K562 (cell line): Measurements from ENCODE around the gene DOCK3. TPM values are rescaled to one million over a fixed set of nuclear protein-coding genes. Genes with fewer than 3 reads are reported as not detected.
"Not testable (repeated sequence)": the region's sequence is repeated elsewhere in the genome, so short reads cannot be mapped to it uniquely, and the experiment has no call there.

ENCODE experiments used
- ATAC-seq: fragments of 200-7000 bp; cut with Tn5 transposase; 3 replicates; pipeline ENCODE4 v1.9.1; 2020; ENCODE audit warnings: moderate library complexity
- BruUV-seq: library from RNA; stranded (reverse); fragments of 400-500 nt; replicated peaks from 2 replicates; lab custom pipeline; 2021; lab: Mats Ljungman, UMichigan
- CTCF ChIA-PET: fragments of 300-600 bp; formaldehyde crosslinking; extraction: SDS; loops from one replicate; lab custom pipeline; 2021; ENCODE audit warnings: low intra/inter-chr PET ratio; lab: Yijun Ruan, JAX
- POLR2A ChIA-PET: fragments of 300-600, 350-650 bp; sonication (Branson Sonifier 250); formaldehyde crosslinking; extraction: SDS; loops from one replicate; lab custom pipeline; 2021; ENCODE audit warnings: antibody characterized with exemption, inconsistent platforms; lab: Yijun Ruan, JAX
- DNase-seq, 4 experiments: peaks; one replicate each; pipeline versions ENCODE4 v3.0.0 to v3.0.0-alpha.2; 2011 to 2018; ENCODE audit warnings: low spot score in 3 of 4, mixed read lengths in 3 of 4; ENCODE audit errors: extremely low read depth in 1 of 4
- FAIRE-seq: peaks from 2 replicates; lab custom pipeline; 2011; peaks lifted over from hg19 to GRCh38; lab: Jason Lieb, UNC
- H2AFZ ChIP-seq: 2 replicates; pipeline ENCODE4 v1.6.0; 2011; ENCODE audit warnings: low read depth, low read length, control low read depth, inconsistent platforms
- H3K27ac ChIP-seq: fragments of 200-600 bp; 3 replicates; pipeline ENCODE4 v1.8.0; 2011; ENCODE audit warnings: low read depth, mild to moderate bottlenecking, control low read depth, inconsistent platforms, low read length, moderate library complexity, mixed read lengths; ENCODE audit errors: extremely low read depth
- H3K27me3 ChIP-seq, 2 experiments: fragments of 300-600 bp in 1 of 2; 2 replicates in 1 of 2; 3 replicates in 1 of 2; pipeline versions ENCODE4 v1.6.0 to v1.8.0; 2011; ENCODE audit warnings: inconsistent platforms in 2 of 2, low read length in 2 of 2, mild to moderate bottlenecking in 1 of 2, mixed read lengths in 1 of 2, moderate library complexity in 1 of 2; ENCODE audit not compliant: control insufficient read depth in 2 of 2, insufficient read depth in 2 of 2
- H3K36me3 ChIP-seq: fragments of 300-600 bp; 3 replicates; pipeline ENCODE4 v1.8.0; 2011; ENCODE audit warnings: mild to moderate bottlenecking, low read length, inconsistent platforms; ENCODE audit not compliant: control insufficient read depth, insufficient read depth
- H3K4me1 ChIP-seq, 2 experiments: fragments of 200-600 bp in 1 of 2; replicated peaks in 1 of 2; 2 replicates in 1 of 2; 3 replicates in 1 of 2; pipeline versions ENCODE4 v1.5.1 to v1.8.0; 2011; ENCODE audit warnings: inconsistent platforms in 2 of 2, low read length in 2 of 2, mild to moderate bottlenecking in 1 of 2, mixed read lengths in 1 of 2, moderate library complexity in 1 of 2; ENCODE audit not compliant: control insufficient read depth in 2 of 2, insufficient read depth in 2 of 2
- H3K4me2 ChIP-seq: 2 replicates; pipeline ENCODE4 v1.6.1; 2011; ENCODE audit warnings: low read length, control low read depth, inconsistent platforms, mixed read lengths; ENCODE audit not compliant: insufficient read depth
- H3K4me3 ChIP-seq: fragments of 200-600 bp; sonication (generic), shearing (Covaris generic); 2 replicates; pipeline ENCODE4 v1.5.1; 2016; ENCODE audit warnings: control low read depth, inconsistent platforms
- H3K79me2 ChIP-seq: fragments of 200-600 bp; 3 replicates; pipeline ENCODE4 v1.8.0; 2011; ENCODE audit warnings: low read length, inconsistent platforms; ENCODE audit not compliant: control insufficient read depth, insufficient read depth
- H3K9ac ChIP-seq, 2 experiments: 2 replicates each; pipeline versions ENCODE4 v1.6.0 to v1.6.1; 2011; ENCODE audit warnings: low read depth in 2 of 2, low read length in 2 of 2, control low read depth in 1 of 2, inconsistent platforms in 1 of 2, mild to moderate bottlenecking in 1 of 2, mixed read lengths in 1 of 2; ENCODE audit not compliant: insufficient read depth in 1 of 2
- H3K9me1 ChIP-seq: one replicate; pipeline ENCODE4 v1.6.0; 2011; ENCODE audit warnings: inconsistent platforms, mild to moderate bottlenecking, low read length, moderate library complexity; ENCODE audit not compliant: control insufficient read depth, insufficient read depth
- H3K9me3 ChIP-seq: replicated peaks from 2 replicates; pipeline ENCODE4 v1.5.1; 2011; ENCODE audit warnings: low read depth, low read length, inconsistent platforms; ENCODE audit not compliant: control insufficient read depth, insufficient read depth
- H4K20me1 ChIP-seq: replicated peaks from 2 replicates; pipeline ENCODE4 v1.6.1; 2011; ENCODE audit warnings: low read length, inconsistent platforms, mixed read lengths; ENCODE audit not compliant: control insufficient read depth, insufficient read depth
- ATF4 ChIP-seq: fragments of 450-650 bp; formaldehyde crosslinking; IDR thresholded peaks from 2 replicates; pipeline ENCODE4 v1.4.0; 2022; ENCODE audit warnings: mild to moderate bottlenecking, moderate library complexity
- JUND ChIP-seq, 2 experiments: IDR thresholded peaks; 2 replicates in 1 of 2; 3 replicates in 1 of 2; pipeline ENCODE4 v1.6.1; 2011; ENCODE audit warnings: borderline replicate concordance in 2 of 2, low read depth in 2 of 2, low read length in 2 of 2, improper control_type of control experiment in 1 of 2, missing biosample characterization in 1 of 2, missing genetic modification characterization in 1 of 2, missing genetic modification reagents in 1 of 2
- PHB2 ChIP-seq: fragments of 450-650 bp; IDR thresholded peaks from 2 replicates; pipeline ENCODE4 v1.6.1; 2017; ENCODE audit warnings: low read depth
- RCOR1 ChIP-seq, 2 experiments: IDR thresholded peaks; 2 replicates each; pipeline ENCODE4 v1.6.1; 2012; ENCODE audit warnings: low read depth in 2 of 2, low read length in 2 of 2, borderline replicate concordance in 1 of 2, improper control_type of control experiment in 1 of 2
- SNAPC5 ChIP-seq: fragments of 250-450 bp; sonication (Bioruptor Pico); IDR thresholded peaks from 2 replicates; pipeline ENCODE4 v1.8.0; 2021; ENCODE audit warnings: moderate library complexity, mild to moderate bottlenecking, inconsistent platforms
- SNRNP70 ChIP-seq: fragments of 200-400 bp; formaldehyde crosslinking; optimal IDR thresholded peaks from 2 replicates; pipeline ENCODE3; 2017; ENCODE audit warnings: low read depth, low read length
- TGIF2 ChIP-seq: sonication (generic); formaldehyde crosslinking; IDR thresholded peaks from 2 replicates; pipeline ENCODE4 v1.8.1; 2022; ENCODE audit warnings: mild to moderate bottlenecking, missing genetic modification reagents, moderate library complexity
- WGBS: fragments of 100-300 bp; shearing (Covaris generic); methylation state at CpG from one replicate; pipeline ENCODE4 v1.1.6; 2016; ENCODE audit warnings: low coverage, mixed read lengths; ENCODE audit not compliant: insufficient coverage; ENCODE audit errors: missing lambda C conversion rate; 5-methylcytosine and 5-hydroxymethylcytosine counted together
- in situ Hi-C: fragments of 300-500 bp; cut with MboI; formaldehyde crosslinking; loops from 4 replicates; pipeline ENCODE4 v1.15.0; 2018; ENCODE audit warnings: inconsistent platforms, mixed read lengths
- intact Hi-C: fragments of 100-400 bp; cut with micrococcal nuclease; formaldehyde crosslinking; loops from 2 replicates; pipeline ENCODE4 v1.14.2; 2022
- polyA plus RNA-seq, 8 experiments: library from polyadenylated mRNA; depleted of rRNA in 4 of 8; stranded (reverse) in 5 of 8; unstranded in 3 of 8; fragments of >200 nt; fragmentation: Nextera tagmentation in 2 of 8; fragmentation: Illumina TruSeq in 1 of 8; extraction: Ambion mirVana in 2 of 8; extraction: Trizol in 1 of 8; gene quantifications; 2 replicates each; pipeline versions ENCODE4 v1.2.1 to v1.2.3, GENCODE V29; 2011 to 2014; ENCODE audit warnings: inconsistent platforms in 1 of 8, missing spikeins in 1 of 8
- total RNA-seq, 7 experiments: library from RNA; depleted of rRNA in 6 of 7; stranded (reverse); fragments of >200 nt in 6 of 7; fragmentation: Illumina TruSeq in 2 of 7; extraction: Trizol in 2 of 7; gene quantifications; 2 replicates each; pipeline versions ENCODE4 v1.2.1 to v1.2.3, GENCODE V29; 2011 to 2021; ENCODE audit warnings: low replicate concordance in 1 of 7
- TF ChIP-seq, protein P1 (sequence below): fragments of 250-450 bp; sonication (Bioruptor Pico); IDR thresholded peaks from 2 replicates; pipeline ENCODE4 v1.4.0; 2020; ENCODE audit warnings: mild to moderate bottlenecking
- TF ChIP-seq, protein P2 (sequence below): conservative IDR thresholded peaks from 2 replicates; pipeline ENCODE4 v1.6.1; 2011; ENCODE audit warnings: low read depth, mild to moderate bottlenecking, low read length; ENCODE audit not compliant: control insufficient read depth

Gene DOCK3
- total and polyA plus RNA-seq, 9 of the 15 experiments (the other 6 are each of a cell fraction or from before 2014, with no cell fraction given): under 0.01 to 0.03 (median 0.01) TPM; not detected in 4

DNA sequence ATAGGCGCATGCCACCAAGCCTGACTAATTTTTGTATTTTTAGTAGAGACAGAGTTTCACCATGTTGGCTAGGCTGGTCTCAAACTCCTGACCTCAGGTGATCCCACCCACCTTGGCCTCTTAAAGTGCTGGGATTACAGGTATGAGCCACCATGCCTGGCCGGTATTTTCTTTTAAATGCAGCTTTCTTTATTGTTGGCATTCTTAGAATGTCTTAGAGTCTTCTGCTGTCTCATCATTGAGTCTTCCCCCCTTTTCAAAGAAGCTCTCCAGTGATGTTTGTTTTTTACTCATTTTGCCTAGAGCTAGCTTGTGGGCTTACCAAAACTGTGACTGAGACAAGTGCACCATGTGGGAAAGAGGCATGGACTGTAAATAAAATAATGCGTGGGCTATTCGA is 13.9 kb downstream of the DOCK3 start:
- DNase-seq, H2AFZ ChIP-seq, intact Hi-C loops, H3K27me3 ChIP-seq, BruUV-seq, H3K27ac ChIP-seq, H3K4me1 ChIP-seq, H3K9me1 ChIP-seq, in situ Hi-C loops, H3K9ac ChIP-seq, ATAC-seq, POLR2A ChIA-PET, H3K36me3 ChIP-seq, H3K9me3 ChIP-seq, H4K20me1 ChIP-seq, CTCF ChIA-PET, H3K79me2 ChIP-seq, FAIRE-seq, H3K4me2 ChIP-seq, H3K4me3 ChIP-seq: not testable (repeated sequence)
- WGBS: 0% methylated on average over 3 of the region's 4 CpGs

DNA sequence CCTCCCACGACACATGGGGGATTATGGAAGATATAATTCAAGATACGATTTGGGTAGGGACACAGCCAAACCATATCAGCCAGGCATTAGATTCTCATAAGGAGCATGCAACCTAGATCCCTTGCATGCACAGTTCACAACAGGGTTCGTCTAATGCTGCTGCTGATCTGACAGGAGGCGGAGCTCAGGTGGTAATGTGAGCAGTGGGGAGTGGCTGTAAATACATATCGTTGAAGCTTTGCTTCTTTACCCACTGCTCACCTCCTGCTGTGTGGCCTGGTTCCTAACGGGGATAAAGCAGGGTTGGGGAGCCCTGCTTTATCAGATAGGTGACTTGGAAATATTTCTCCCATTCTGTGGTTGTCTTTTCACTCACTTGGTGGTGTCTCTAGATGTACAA is 14.8 kb downstream of the DOCK3 start:
- H3K4me2 ChIP-seq: no peak overlapping the region
- CTCF ChIA-PET: no interaction called here
- no peak overlapping the region for H3K27ac ChIP-seq
- no peaks in the 10 kb centered on the region for H3K79me2 ChIP-seq
- no peaks in the 10 kb centered on the region for H3K4me1 ChIP-seq
- ATAC-seq (peak; percentile 54; the same call in 2 of the 3 replicates), DNase-seq (peak in 1 of 4 experiments; percentile 14), FAIRE-seq (no peak)
- H3K9me3 ChIP-seq: no peaks in the 10 kb centered on the region
- no peaks in the 10 kb centered on the region for H3K9me1 ChIP-seq
- H3K36me3 ChIP-seq: no peaks in the 10 kb centered on the region
- no TSS peak for BruUV-seq
- intact Hi-C loops: no loop called here
- H4K20me1 ChIP-seq: no peaks in the 10 kb centered on the region
- POLR2A ChIA-PET: no interaction called here
- H2AFZ ChIP-seq: no peak overlapping the region
- H3K27me3 ChIP-seq: peaks cover 0 to 3% of the 10 kb centered on the region in 2 experiments; a peak in 2 of 5 replicates
- in situ Hi-C loops: no loop called here
- WGBS: 0% methylated on average over 6 of the region's 6 CpGs
- no peak overlapping the region for H3K4me3 ChIP-seq
- no peak overlapping the region for H3K9ac ChIP-seq
- TF ChIP-seq TGIF2 (CRISPR knock-in tag) (no peak), JUND (IDR thresholded peaks at IDR 0.05; ENCODE audit: borderline replicate concordance, low read depth, low read length) (no peak), JUND (tag; IDR thresholded peaks at IDR 0.05; ENCODE audit: borderline replicate concordance, low read depth, low read length) (no peak), ATF4 (CRISPR knock-in tag) (no peak), PHB2 (no peak), SNAPC5 (CRISPR knock-in tag) (no peak), SNRNP70 (no peak), RCOR1 (IDR thresholded peaks at IDR 0.05; ENCODE audit: borderline replicate concordance in 1 of 2, low read depth in 2 of 2, low read length in 2 of 2) (no peak)
- TF ChIP-seq, protein P1, sequence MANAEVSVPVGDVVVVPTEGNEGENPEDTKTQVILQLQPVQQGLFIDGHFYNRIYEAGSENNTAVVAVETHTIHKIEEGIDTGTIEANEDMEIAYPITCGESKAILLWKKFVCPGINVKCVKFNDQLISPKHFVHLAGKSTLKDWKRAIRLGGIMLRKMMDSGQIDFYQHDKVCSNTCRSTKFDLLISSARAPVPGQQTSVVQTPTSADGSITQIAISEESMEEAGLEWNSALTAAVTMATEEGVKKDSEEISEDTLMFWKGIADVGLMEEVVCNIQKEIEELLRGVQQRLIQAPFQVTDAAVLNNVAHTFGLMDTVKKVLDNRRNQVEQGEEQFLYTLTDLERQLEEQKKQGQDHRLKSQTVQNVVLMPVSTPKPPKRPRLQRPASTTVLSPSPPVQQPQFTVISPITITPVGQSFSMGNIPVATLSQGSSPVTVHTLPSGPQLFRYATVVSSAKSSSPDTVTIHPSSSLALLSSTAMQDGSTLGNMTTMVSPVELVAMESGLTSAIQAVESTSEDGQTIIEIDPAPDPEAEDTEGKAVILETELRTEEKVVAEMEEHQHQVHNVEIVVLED: no peak
- TF ChIP-seq, protein P2, sequence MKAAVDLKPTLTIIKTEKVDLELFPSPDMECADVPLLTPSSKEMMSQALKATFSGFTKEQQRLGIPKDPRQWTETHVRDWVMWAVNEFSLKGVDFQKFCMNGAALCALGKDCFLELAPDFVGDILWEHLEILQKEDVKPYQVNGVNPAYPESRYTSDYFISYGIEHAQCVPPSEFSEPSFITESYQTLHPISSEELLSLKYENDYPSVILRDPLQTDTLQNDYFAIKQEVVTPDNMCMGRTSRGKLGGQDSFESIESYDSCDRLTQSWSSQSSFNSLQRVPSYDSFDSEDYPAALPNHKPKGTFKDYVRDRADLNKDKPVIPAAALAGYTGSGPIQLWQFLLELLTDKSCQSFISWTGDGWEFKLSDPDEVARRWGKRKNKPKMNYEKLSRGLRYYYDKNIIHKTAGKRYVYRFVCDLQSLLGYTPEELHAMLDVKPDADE: no peak
